ENCODE measurements around the gene KIF2C. TPM values are rescaled to one million over a fixed set of nuclear protein-coding genes. Genes with fewer than 3 reads are reported as not detected.

Gene KIF2C
- total RNA-seq, 1 donor from 2014 or later, result 3.2 TPM

- H3K27me3 Mint-ChIP-seq (ENCODE audit: low read depth, unreplicated experiment), result no peaks in the 10 kb centered on the region
- H3K27ac ChIP-seq (ENCODE audit: low read depth, low read length), result no peak overlapping the region
- no peak overlapping the region for H3K4me3 ChIP-seq (ENCODE audit: insufficient read depth, low read depth, low read length)
- no peaks in the 10 kb centered on the region for H3K9me3 ChIP-seq (ENCODE audit: insufficient read depth, low read depth, low read length)
- H2AFZ ChIP-seq (ENCODE audit: low read depth, low read length), result no peak overlapping the region
- no peaks in the 10 kb centered on the region for H3K79me2 ChIP-seq (ENCODE audit: insufficient read depth, low read length)
- H4K20me1 ChIP-seq (ENCODE audit: insufficient read depth, low read length), result no peaks in the 10 kb centered on the region
- no peak overlapping the region for H3K4me3 Mint-ChIP-seq (ENCODE audit: unreplicated experiment)
- TF ChIP-seq CTCF (IDR thresholded peaks at IDR 0.05; ENCODE audit: insufficient read depth, low read depth, low read length) (peak; percentile 96), EZH2 (IDR thresholded peaks at IDR 0.05; ENCODE audit: insufficient read depth, low read length) (no peak)
- FAIRE-seq, result peak; percentile 47
- peaks cover 2% of the 10 kb centered on the region for H3K4me1 Mint-ChIP-seq (ENCODE audit: low read depth, unreplicated experiment)
- no peak overlapping the region for H3K4me2 ChIP-seq (ENCODE audit: low read length)
- H3K36me3 Mint-ChIP-seq (ENCODE audit: low read depth, unreplicated experiment), result no peaks in the 10 kb centered on the region
- H3K36me3 ChIP-seq (ENCODE audit: insufficient read depth, low read length), result no peaks in the 10 kb centered on the region
- H3K4me1 ChIP-seq (ENCODE audit: insufficient read depth, low read length), result peaks cover 3% of the 10 kb centered on the region
- no peak overlapping the region for H3K9ac ChIP-seq (ENCODE audit: low read length)
- peaks cover 4% of the 10 kb centered on the region for H3K27me3 ChIP-seq (ENCODE audit: insufficient read depth, low read length)
- no peak overlapping the region for H3K27ac Mint-ChIP-seq (ENCODE audit: unreplicated experiment)
- no peaks in the 10 kb centered on the region for H3K9me3 Mint-ChIP-seq (ENCODE audit: unreplicated experiment)
- peak; percentile 40 for DNase-seq (ENCODE audit: low read depth)
Observed at GRCh38 chr1:44714944-44715571, 24.6 kb upstream of the KIF2C start.

- no peak for TF ChIP-seq EZH2 (IDR thresholded peaks at IDR 0.05; ENCODE audit: insufficient read depth, low read length)
- no peak for TF ChIP-seq CTCF (IDR thresholded peaks at IDR 0.05; ENCODE audit: insufficient read depth, low read depth, low read length)
- no peak for DNase-seq (ENCODE audit: low read depth)
- Histone ChIP-seq H3K27me3 (ENCODE audit: insufficient read depth, low read length) (peaks cover 4% of the 10 kb centered on the region), H3K36me3 (ENCODE audit: insufficient read depth, low read length) (no peaks in the 10 kb centered on the region), H3K79me2 (ENCODE audit: insufficient read depth, low read length) (no peaks in the 10 kb centered on the region), H4K20me1 (ENCODE audit: insufficient read depth, low read length) (no peaks in the 10 kb centered on the region), H3K27ac (ENCODE audit: low read depth, low read length) (no peak overlapping the region), H3K4me3 (ENCODE audit: insufficient read depth, low read depth, low read length) (no peak overlapping the region), H3K4me1 (ENCODE audit: insufficient read depth, low read length) (peaks cover 3% of the 10 kb centered on the region), H3K9ac (ENCODE audit: low read length) (no peak overlapping the region), H3K4me2 (ENCODE audit: low read length) (no peak overlapping the region), H2AFZ (ENCODE audit: low read depth, low read length) (no peak overlapping the region), H3K9me3 (ENCODE audit: insufficient read depth, low read depth, low read length) (no peaks in the 10 kb centered on the region)
- H3K27me3 Mint-ChIP-seq (ENCODE audit: low read depth, unreplicated experiment), result no peaks in the 10 kb centered on the region
- H3K36me3 Mint-ChIP-seq (ENCODE audit: low read depth, unreplicated experiment), result no peaks in the 10 kb centered on the region
- H3K4me1 Mint-ChIP-seq (ENCODE audit: low read depth, unreplicated experiment), result peaks cover 2% of the 10 kb centered on the region
- H3K27ac Mint-ChIP-seq (ENCODE audit: unreplicated experiment), result no peak overlapping the region
- no peak for FAIRE-seq
- H3K9me3 Mint-ChIP-seq (ENCODE audit: unreplicated experiment), result no peaks in the 10 kb centered on the region
- no peak overlapping the region for H3K4me3 Mint-ChIP-seq (ENCODE audit: unreplicated experiment)
Observed at GRCh38 chr1:44717156-44717555, 22.5 kb upstream of the KIF2C start.

- no peak overlapping the region for H3K4me3 Mint-ChIP-seq (ENCODE audit: unreplicated experiment)
- no peak for DNase-seq (ENCODE audit: low read depth)
- H3K27ac Mint-ChIP-seq (ENCODE audit: unreplicated experiment), result no peak overlapping the region
- H3K27me3 Mint-ChIP-seq (ENCODE audit: low read depth, unreplicated experiment), result no peaks in the 10 kb centered on the region
- Histone ChIP-seq H3K27ac (ENCODE audit: low read depth, low read length) (no peak overlapping the region), H2AFZ (ENCODE audit: low read depth, low read length) (no peak overlapping the region), H3K36me3 (ENCODE audit: insufficient read depth, low read length) (no peaks in the 10 kb centered on the region), H3K9ac (ENCODE audit: low read length) (no peak overlapping the region), H3K4me1 (ENCODE audit: insufficient read depth, low read length) (peaks cover 3% of the 10 kb centered on the region), H3K9me3 (ENCODE audit: insufficient read depth, low read depth, low read length) (no peaks in the 10 kb centered on the region), H3K27me3 (ENCODE audit: insufficient read depth, low read length) (peaks cover 4% of the 10 kb centered on the region), H3K4me2 (ENCODE audit: low read length) (no peak overlapping the region), H4K20me1 (ENCODE audit: insufficient read depth, low read length) (no peaks in the 10 kb centered on the region), H3K79me2 (ENCODE audit: insufficient read depth, low read length) (no peaks in the 10 kb centered on the region), H3K4me3 (ENCODE audit: insufficient read depth, low read depth, low read length) (no peak overlapping the region)
- no peaks in the 10 kb centered on the region for H3K9me3 Mint-ChIP-seq (ENCODE audit: unreplicated experiment)
- FAIRE-seq, result no peak
- TF ChIP-seq CTCF (IDR thresholded peaks at IDR 0.05; ENCODE audit: insufficient read depth, low read depth, low read length), result no peak
- TF ChIP-seq EZH2 (IDR thresholded peaks at IDR 0.05; ENCODE audit: insufficient read depth, low read length), result no peak
- H3K4me1 Mint-ChIP-seq (ENCODE audit: low read depth, unreplicated experiment), result peaks cover 2% of the 10 kb centered on the region
- no peaks in the 10 kb centered on the region for H3K36me3 Mint-ChIP-seq (ENCODE audit: low read depth, unreplicated experiment)
Observed at GRCh38 chr1:44717653-44718052, 22.0 kb upstream of the KIF2C start.

All from astrocyte (in vitro differentiated cells and primary cell).